ENCODE data around the gene NDE1. TPM values are rescaled to one million over a fixed set of nuclear protein-coding genes. Genes with fewer than 3 reads are reported as not detected.

The NDE1 gene
- total and polyA plus RNA-seq, 2 of the 4 experiments (the other 2 are of a cell fraction), result 22.7 to 29.2 TPM

DNA sequence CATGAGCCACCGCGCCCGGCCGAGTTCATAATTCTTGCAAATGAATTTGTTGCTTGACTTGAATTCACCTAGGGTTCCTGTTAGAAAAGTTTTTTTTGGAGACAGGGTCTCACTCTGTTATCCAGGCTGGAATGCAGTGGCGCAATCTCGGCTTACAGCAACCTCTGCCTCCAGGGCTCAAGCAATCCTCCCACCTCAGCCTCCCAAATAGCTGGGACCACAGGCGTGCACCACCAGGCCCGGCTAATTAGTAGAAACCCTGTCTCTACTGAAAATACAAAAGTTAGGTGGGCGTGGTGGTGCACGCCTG is 107.0 kb downstream of the NDE1 start:
- Histone ChIP-seq H2BK15ac (ENCODE audit: low read depth, low read length) (no peak overlapping the region), H2AFZ (replicated peaks; ENCODE audit: low read length, poor library complexity) (no peak overlapping the region), H3K9me1 (ENCODE audit: insufficient read depth, low read length) (no peaks in the 10 kb centered on the region), H3K4me1 (ENCODE audit: control insufficient read depth, insufficient read depth, low read length) (no peaks in the 10 kb centered on the region), H2AK5ac (ENCODE audit: low read depth, low read length) (no peak overlapping the region), H3K9me3 (ENCODE audit: control insufficient read depth, insufficient read depth, low read length) (no peaks in the 10 kb centered on the region), H3K4me3 (ENCODE audit: insufficient read depth, low read depth, low read length) (no peak overlapping the region), H2BK120ac (ENCODE audit: low read depth, low read length) (no peak overlapping the region), H3K4ac (ENCODE audit: low read depth, low read length) (no peak overlapping the region), H3K27ac (ENCODE audit: insufficient read depth, low read length) (no peak overlapping the region), H3K9ac (ENCODE audit: low read depth, low read length) (no peak overlapping the region), H2BK20ac (ENCODE audit: low read depth, low read length) (no peak overlapping the region), H3K36me3 (ENCODE audit: control insufficient read depth, insufficient read depth, low read length) (no peaks in the 10 kb centered on the region), H2BK5ac (ENCODE audit: low read depth, low read length, poor library complexity, severe bottlenecking) (no peak overlapping the region), H4K91ac (ENCODE audit: insufficient read depth, low read depth, low read length) (no peak overlapping the region), H3K4me2 (ENCODE audit: low read depth, low read length) (no peak overlapping the region), H4K20me1 (ENCODE audit: insufficient read depth, low read length) (no peaks in the 10 kb centered on the region), H3K27me3 (ENCODE audit: control insufficient read depth, insufficient read depth, low read length) (peaks cover 3% of the 10 kb centered on the region; the same call in 1 of the 2 replicates), H4K8ac (ENCODE audit: low read depth in 2 of 2, low read length in 2 of 2) (no peak overlapping the region), H3K56ac (ENCODE audit: extremely low read depth, insufficient read depth, low read length) (no peak overlapping the region), H3K79me1 (ENCODE audit: low read depth in 1 of 2, low read length in 2 of 2) (no peaks in the 10 kb centered on the region), H3K18ac (ENCODE audit: low read depth, low read length) (no peak overlapping the region), H4K5ac (ENCODE audit: low read depth, low read length) (no peak overlapping the region), H3K14ac (replicated peaks; ENCODE audit: low read depth, low read length) (no peak overlapping the region), H3K23ac (ENCODE audit: low read depth, low read length) (no peak overlapping the region), H2AK9ac (replicated peaks; ENCODE audit: low read depth, low read length, poor library complexity) (no peak overlapping the region)
- dilution Hi-C loops (cut with HindIII; ENCODE audit: low sequenced_read_pairs, unreplicated experiment) (no loop called here), in situ Hi-C loops (cut with MboI; ENCODE audit: low sequenced_read_pairs) (no loop called here), intact Hi-C loops (cut with micrococcal nuclease) (no loop called here)
- ATAC-seq (ENCODE audit: low read depth), result no peak
- ChIA-PET CTCF (interaction anchor here (0.6 to 1.0 kb wide), 5 partner anchors 8 to 310 kb away, joined by 3 to 4 read pairs (median 3); no protein-coding TSS in a partner anchor), POLR2A (ENCODE audit: unreplicated experiment) (no interaction called here)
- DNase-seq, result no peak
- 100% methylated on average over 2 of the region's 10 CpGs; no CpG with 5 or more reads in 1 of the 2 experiments for WGBS, 2 experiments (ENCODE audit: extremely low coverage in 2 of 2, insufficient read length in 1 of 2)
- TF ChIP-seq, protein P1, sequence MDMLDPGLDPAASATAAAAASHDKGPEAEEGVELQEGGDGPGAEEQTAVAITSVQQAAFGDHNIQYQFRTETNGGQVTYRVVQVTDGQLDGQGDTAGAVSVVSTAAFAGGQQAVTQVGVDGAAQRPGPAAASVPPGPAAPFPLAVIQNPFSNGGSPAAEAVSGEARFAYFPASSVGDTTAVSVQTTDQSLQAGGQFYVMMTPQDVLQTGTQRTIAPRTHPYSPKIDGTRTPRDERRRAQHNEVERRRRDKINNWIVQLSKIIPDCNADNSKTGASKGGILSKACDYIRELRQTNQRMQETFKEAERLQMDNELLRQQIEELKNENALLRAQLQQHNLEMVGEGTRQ (IDR thresholded peaks at IDR 0.05; ENCODE audit: low read depth, low read length), result no peak
- TF ChIP-seq BHLHE40 (IDR thresholded peaks at IDR 0.05; ENCODE audit: low read depth, low read length) (no peak), SMC3 (IDR thresholded peaks at IDR 0.05; ENCODE audit: low read depth, low read length) (no peak), RCOR1 (IDR thresholded peaks at IDR 0.05; ENCODE audit: insufficient replicate concordance, low read length) (no peak), POLR2A (IDR thresholded peaks at IDR 0.05; ENCODE audit: low read depth, low read length) (no peak), CEBPB (IDR thresholded peaks at IDR 0.05; ENCODE audit: low read depth, low read length) (no peak), RFX5 (IDR thresholded peaks at IDR 0.05; ENCODE audit: low read depth, low read length) (no peak), MAFK (IDR thresholded peaks at IDR 0.05; ENCODE audit: low read depth, low read length) (no peak)
- TF ChIP-seq, protein P2, sequence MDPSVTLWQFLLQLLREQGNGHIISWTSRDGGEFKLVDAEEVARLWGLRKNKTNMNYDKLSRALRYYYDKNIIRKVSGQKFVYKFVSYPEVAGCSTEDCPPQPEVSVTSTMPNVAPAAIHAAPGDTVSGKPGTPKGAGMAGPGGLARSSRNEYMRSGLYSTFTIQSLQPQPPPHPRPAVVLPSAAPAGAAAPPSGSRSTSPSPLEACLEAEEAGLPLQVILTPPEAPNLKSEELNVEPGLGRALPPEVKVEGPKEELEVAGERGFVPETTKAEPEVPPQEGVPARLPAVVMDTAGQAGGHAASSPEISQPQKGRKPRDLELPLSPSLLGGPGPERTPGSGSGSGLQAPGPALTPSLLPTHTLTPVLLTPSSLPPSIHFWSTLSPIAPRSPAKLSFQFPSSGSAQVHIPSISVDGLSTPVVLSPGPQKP (IDR thresholded peaks at IDR 0.05; ENCODE audit: borderline replicate concordance, low read depth, low read length), result no peak
- TF ChIP-seq, protein P3, sequence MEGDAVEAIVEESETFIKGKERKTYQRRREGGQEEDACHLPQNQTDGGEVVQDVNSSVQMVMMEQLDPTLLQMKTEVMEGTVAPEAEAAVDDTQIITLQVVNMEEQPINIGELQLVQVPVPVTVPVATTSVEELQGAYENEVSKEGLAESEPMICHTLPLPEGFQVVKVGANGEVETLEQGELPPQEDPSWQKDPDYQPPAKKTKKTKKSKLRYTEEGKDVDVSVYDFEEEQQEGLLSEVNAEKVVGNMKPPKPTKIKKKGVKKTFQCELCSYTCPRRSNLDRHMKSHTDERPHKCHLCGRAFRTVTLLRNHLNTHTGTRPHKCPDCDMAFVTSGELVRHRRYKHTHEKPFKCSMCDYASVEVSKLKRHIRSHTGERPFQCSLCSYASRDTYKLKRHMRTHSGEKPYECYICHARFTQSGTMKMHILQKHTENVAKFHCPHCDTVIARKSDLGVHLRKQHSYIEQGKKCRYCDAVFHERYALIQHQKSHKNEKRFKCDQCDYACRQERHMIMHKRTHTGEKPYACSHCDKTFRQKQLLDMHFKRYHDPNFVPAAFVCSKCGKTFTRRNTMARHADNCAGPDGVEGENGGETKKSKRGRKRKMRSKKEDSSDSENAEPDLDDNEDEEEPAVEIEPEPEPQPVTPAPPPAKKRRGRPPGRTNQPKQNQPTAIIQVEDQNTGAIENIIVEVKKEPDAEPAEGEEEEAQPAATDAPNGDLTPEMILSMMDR (conservative IDR thresholded peaks at IDR 0.05; ENCODE audit: low read depth, low read length), result no peak
- no TSS peak for BruUV-seq (replicated peaks)

Data from IMR-90 (cell line).